H1 (cell line): ENCODE results near the gene R3HCC1L. TPM values are rescaled to one million over a fixed set of nuclear protein-coding genes. Genes with fewer than 3 reads are reported as not detected.

Experiments
- KDM4A ChIP-seq: IDR thresholded peaks from one replicate; pipeline ENCODE4 v1.7.1; 2012; ENCODE audit warnings: low read depth, mild to moderate bottlenecking, moderate library complexity, low read length, inconsistent platforms; ENCODE audit not compliant: severe bottlenecking
- NANOG ChIP-seq: IDR thresholded peaks from 2 replicates; pipeline ENCODE4 v1.6.1; 2011; ENCODE audit warnings: low read length, low read depth, mild to moderate bottlenecking, inconsistent platforms; ENCODE audit not compliant: insufficient read depth, poor library complexity, severe bottlenecking
- SIRT6 ChIP-seq: IDR thresholded peaks from one replicate; pipeline ENCODE4 v1.7.1; 2012; ENCODE audit warnings: low read length, inconsistent platforms
- YY1 ChIP-seq: IDR thresholded peaks from 2 replicates; pipeline ENCODE4 v1.6.1; 2011; ENCODE audit warnings: low read depth, mild to moderate bottlenecking, low read length
- polyA plus RNA-seq, 7 experiments: library from polyadenylated mRNA; depleted of rRNA in 3 of 7; stranded (reverse) in 5 of 7; unstranded in 2 of 7; fragments of >200 nt in 5 of 7; fragments of 200-250 nt in 2 of 7; gene quantifications; 1 replicate in 5 of 7; 2 replicates in 1 of 7; 4 replicates in 1 of 7; pipeline versions ENCODE4 v1.2.1 to v1.2.3, GENCODE V29; 2011 to 2013; ENCODE audit warnings: missing spikeins in 2 of 7, mixed read lengths in 2 of 7
- total RNA-seq: library from RNA; stranded (reverse); fragmentation: NEBNext Ultra II Directional; extraction: Animal tissue kit (Norgen Biotek cat#: 25700); gene quantifications from 2 replicates; pipeline ENCODE4 v1.2.1, GENCODE V29; 2021
- TF ChIP-seq, protein P1 (sequence below): fragments of 300-600 bp; sonication (generic); IDR thresholded peaks from 2 replicates; pipeline ENCODE4 v1.7.1; 2012; ENCODE audit warnings: low read length, moderate library complexity, mild to moderate bottlenecking, inconsistent platforms; ENCODE audit not compliant: insufficient replicate concordance

Gene R3HCC1L
- total and polyA plus RNA-seq, 2 of the 8 experiments (the other 6 are each of a cell fraction or from before 2014, with no cell fraction given) = 6.9 to 13.9 TPM

DNA sequence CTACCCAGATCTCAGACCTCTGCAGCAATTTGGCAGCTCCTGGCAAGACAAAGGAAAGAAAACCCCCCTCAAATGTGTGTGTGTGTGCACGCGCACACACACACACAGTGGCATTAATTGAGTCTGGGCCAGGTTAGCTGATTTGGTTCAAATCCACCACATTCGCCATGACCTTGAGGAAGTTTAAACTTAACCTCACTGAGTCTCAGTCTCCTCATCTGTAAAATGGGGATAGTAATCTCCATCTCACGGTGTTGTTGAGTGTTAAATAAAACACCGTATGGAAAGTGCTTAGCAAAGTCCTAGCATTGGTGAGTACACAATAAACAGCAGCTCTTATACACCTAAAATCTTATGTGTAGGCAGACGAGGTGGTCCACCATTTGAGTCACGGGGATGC is 128.6 kb downstream of the R3HCC1L start (continued):
- TF ChIP-seq, protein P1, sequence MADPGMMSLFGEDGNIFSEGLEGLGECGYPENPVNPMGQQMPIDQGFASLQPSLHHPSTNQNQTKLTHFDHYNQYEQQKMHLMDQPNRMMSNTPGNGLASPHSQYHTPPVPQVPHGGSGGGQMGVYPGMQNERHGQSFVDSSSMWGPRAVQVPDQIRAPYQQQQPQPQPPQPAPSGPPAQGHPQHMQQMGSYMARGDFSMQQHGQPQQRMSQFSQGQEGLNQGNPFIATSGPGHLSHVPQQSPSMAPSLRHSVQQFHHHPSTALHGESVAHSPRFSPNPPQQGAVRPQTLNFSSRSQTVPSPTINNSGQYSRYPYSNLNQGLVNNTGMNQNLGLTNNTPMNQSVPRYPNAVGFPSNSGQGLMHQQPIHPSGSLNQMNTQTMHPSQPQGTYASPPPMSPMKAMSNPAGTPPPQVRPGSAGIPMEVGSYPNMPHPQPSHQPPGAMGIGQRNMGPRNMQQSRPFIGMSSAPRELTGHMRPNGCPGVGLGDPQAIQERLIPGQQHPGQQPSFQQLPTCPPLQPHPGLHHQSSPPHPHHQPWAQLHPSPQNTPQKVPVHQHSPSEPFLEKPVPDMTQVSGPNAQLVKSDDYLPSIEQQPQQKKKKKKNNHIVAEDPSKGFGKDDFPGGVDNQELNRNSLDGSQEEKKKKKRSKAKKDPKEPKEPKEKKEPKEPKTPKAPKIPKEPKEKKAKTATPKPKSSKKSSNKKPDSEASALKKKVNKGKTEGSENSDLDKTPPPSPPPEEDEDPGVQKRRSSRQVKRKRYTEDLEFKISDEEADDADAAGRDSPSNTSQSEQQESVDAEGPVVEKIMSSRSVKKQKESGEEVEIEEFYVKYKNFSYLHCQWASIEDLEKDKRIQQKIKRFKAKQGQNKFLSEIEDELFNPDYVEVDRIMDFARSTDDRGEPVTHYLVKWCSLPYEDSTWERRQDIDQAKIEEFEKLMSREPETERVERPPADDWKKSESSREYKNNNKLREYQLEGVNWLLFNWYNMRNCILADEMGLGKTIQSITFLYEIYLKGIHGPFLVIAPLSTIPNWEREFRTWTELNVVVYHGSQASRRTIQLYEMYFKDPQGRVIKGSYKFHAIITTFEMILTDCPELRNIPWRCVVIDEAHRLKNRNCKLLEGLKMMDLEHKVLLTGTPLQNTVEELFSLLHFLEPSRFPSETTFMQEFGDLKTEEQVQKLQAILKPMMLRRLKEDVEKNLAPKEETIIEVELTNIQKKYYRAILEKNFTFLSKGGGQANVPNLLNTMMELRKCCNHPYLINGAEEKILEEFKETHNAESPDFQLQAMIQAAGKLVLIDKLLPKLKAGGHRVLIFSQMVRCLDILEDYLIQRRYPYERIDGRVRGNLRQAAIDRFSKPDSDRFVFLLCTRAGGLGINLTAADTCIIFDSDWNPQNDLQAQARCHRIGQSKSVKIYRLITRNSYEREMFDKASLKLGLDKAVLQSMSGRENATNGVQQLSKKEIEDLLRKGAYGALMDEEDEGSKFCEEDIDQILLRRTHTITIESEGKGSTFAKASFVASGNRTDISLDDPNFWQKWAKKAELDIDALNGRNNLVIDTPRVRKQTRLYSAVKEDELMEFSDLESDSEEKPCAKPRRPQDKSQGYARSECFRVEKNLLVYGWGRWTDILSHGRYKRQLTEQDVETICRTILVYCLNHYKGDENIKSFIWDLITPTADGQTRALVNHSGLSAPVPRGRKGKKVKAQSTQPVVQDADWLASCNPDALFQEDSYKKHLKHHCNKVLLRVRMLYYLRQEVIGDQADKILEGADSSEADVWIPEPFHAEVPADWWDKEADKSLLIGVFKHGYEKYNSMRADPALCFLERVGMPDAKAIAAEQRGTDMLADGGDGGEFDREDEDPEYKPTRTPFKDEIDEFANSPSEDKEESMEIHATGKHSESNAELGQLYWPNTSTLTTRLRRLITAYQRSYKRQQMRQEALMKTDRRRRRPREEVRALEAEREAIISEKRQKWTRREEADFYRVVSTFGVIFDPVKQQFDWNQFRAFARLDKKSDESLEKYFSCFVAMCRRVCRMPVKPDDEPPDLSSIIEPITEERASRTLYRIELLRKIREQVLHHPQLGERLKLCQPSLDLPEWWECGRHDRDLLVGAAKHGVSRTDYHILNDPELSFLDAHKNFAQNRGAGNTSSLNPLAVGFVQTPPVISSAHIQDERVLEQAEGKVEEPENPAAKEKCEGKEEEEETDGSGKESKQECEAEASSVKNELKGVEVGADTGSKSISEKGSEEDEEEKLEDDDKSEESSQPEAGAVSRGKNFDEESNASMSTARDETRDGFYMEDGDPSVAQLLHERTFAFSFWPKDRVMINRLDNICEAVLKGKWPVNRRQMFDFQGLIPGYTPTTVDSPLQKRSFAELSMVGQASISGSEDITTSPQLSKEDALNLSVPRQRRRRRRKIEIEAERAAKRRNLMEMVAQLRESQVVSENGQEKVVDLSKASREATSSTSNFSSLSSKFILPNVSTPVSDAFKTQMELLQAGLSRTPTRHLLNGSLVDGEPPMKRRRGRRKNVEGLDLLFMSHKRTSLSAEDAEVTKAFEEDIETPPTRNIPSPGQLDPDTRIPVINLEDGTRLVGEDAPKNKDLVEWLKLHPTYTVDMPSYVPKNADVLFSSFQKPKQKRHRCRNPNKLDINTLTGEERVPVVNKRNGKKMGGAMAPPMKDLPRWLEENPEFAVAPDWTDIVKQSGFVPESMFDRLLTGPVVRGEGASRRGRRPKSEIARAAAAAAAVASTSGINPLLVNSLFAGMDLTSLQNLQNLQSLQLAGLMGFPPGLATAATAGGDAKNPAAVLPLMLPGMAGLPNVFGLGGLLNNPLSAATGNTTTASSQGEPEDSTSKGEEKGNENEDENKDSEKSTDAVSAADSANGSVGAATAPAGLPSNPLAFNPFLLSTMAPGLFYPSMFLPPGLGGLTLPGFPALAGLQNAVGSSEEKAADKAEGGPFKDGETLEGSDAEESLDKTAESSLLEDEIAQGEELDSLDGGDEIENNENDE = no peak
- no peak for TF ChIP-seq YY1
- no peak for TF ChIP-seq NANOG
- no peak for TF ChIP-seq SIRT6
- TF ChIP-seq KDM4A = no peak
